GM23338 (cell line): ENCODE data around the gene ANAPC2. TPM values are rescaled to one million over a fixed set of nuclear protein-coding genes. Genes with fewer than 3 reads are reported as not detected.

Experiments used
- ATAC-seq: fragments of 200-7000 bp; cut with Tn5 transposase; 3 replicates; pipeline ENCODE4 v1.9.1; 2020
- DNase-seq: peaks from one replicate; pipeline ENCODE4 v3.0.0-alpha.2; 2015; ENCODE audit warnings: low spot score
- H2AFZ ChIP-seq: fragments of 200-600 bp; sonication (generic); 2 replicates; pipeline ENCODE4 v1.8.0; 2016; ENCODE audit warnings: antibody characterized with exemption, mild to moderate bottlenecking, moderate library complexity
- H3F3A ChIP-seq: fragments of 200-600 bp; sonication (generic); replicated peaks from 2 replicates; pipeline ENCODE4 v1.8.0; 2017; ENCODE audit warnings: antibody characterized with exemption, mixed run types, low read depth
- H3K27ac ChIP-seq: fragments of 200-600 bp; sonication (generic); 2 replicates; pipeline ENCODE4 v1.6.1; 2016; ENCODE audit warnings: low read depth
- H3K27me3 ChIP-seq: fragments of 200-600 bp; sonication (generic); 2 replicates; pipeline ENCODE4 v1.8.0; 2016; ENCODE audit warnings: mild to moderate bottlenecking, mixed run types, moderate library complexity; ENCODE audit not compliant: insufficient read depth
- H3K36me3 ChIP-seq: fragments of 200-600 bp; sonication (generic); 2 replicates; pipeline ENCODE4 v1.8.0; 2016; ENCODE audit warnings: mild to moderate bottlenecking; ENCODE audit not compliant: insufficient read depth
- H3K4me1 ChIP-seq: fragments of 200-600 bp; sonication (generic); 2 replicates; pipeline ENCODE4 v1.8.0; 2016; ENCODE audit warnings: mild to moderate bottlenecking, moderate library complexity; ENCODE audit not compliant: insufficient read depth
- H3K4me2 ChIP-seq: fragments of 200-600 bp; sonication (generic); 2 replicates; pipeline ENCODE4 v1.7.1; 2017; ENCODE audit warnings: mixed run types
- H3K4me3 ChIP-seq: fragments of 200-600 bp; sonication (generic); 2 replicates; pipeline ENCODE4 v1.6.1; 2016; ENCODE audit warnings: mixed run types
- H3K79me2 ChIP-seq: fragments of 200-600 bp; sonication (generic); replicated peaks from 2 replicates; pipeline ENCODE4 v1.8.0; 2017; ENCODE audit warnings: mild to moderate bottlenecking; ENCODE audit not compliant: insufficient read depth
- H3K9me2 ChIP-seq: fragments of 200-600 bp; sonication (generic); 2 replicates; pipeline ENCODE4 v1.8.0; 2017; ENCODE audit not compliant: insufficient read depth
- H4K20me1 ChIP-seq: fragments of 200-600 bp; sonication (generic); replicated peaks from 2 replicates; pipeline ENCODE4 v1.8.0; 2017; ENCODE audit warnings: mild to moderate bottlenecking; ENCODE audit not compliant: insufficient read depth
- H3K27ac Mint-ChIP-seq: 2 replicates; pipeline ENCODE4 v1.8.0; 2020; ENCODE audit warnings: inconsistent platforms, mild to moderate bottlenecking, moderate library complexity, mixed read lengths
- H3K27me3 Mint-ChIP-seq: 3 replicates; pipeline ENCODE4 v1.8.0; 2022; ENCODE audit warnings: low read depth, mild to moderate bottlenecking, moderate library complexity, mixed read lengths, inconsistent platforms; ENCODE audit not compliant: insufficient read depth, poor library complexity
- H3K36me3 Mint-ChIP-seq: 3 replicates; pipeline ENCODE4 v1.8.0; 2021; ENCODE audit warnings: low read depth, mild to moderate bottlenecking, inconsistent platforms, moderate library complexity, mixed read lengths
- H3K4me1 Mint-ChIP-seq: 3 replicates; pipeline ENCODE4 v1.8.0; 2020; ENCODE audit warnings: mild to moderate bottlenecking, inconsistent platforms, mixed read lengths
- H3K4me3 Mint-ChIP-seq: 3 replicates; pipeline ENCODE4 v1.8.0; 2021; ENCODE audit warnings: moderate library complexity, mild to moderate bottlenecking, inconsistent platforms, mixed read lengths
- H3K9me3 Mint-ChIP-seq: 3 replicates; pipeline ENCODE4 v1.8.0; 2020; ENCODE audit warnings: moderate library complexity, mild to moderate bottlenecking, inconsistent platforms, mixed read lengths
- CTCF ChIP-seq, 2 experiments: fragments of 200-600 bp in 1 of 2; sonication (generic) in 1 of 2; conservative IDR thresholded peaks; 2 replicates each; pipeline versions ENCODE4 v1.5.1 to v1.6.1; 2016 to 2017; ENCODE audit warnings: antibody characterized with exemption in 2 of 2, low read depth in 2 of 2, mild to moderate bottlenecking in 2 of 2, moderate library complexity in 1 of 2
- EZH2 ChIP-seq: fragments of 200-600 bp; sonication (generic); IDR thresholded peaks from one replicate; pipeline ENCODE4 v1.8.0; 2017; ENCODE audit warnings: antibody characterized with exemption, mild to moderate bottlenecking, low read depth; ENCODE audit not compliant: unreplicated experiment
- EZH2phosphoT487 ChIP-seq: fragments of 200-600 bp; sonication (generic); IDR thresholded peaks from one replicate; pipeline ENCODE4 v1.8.1; 2018; ENCODE audit warnings: antibody characterized with exemption; ENCODE audit not compliant: unreplicated experiment
- JUNB ChIP-seq: IDR thresholded peaks from one replicate; pipeline ENCODE4 v1.6.1; 2016; ENCODE audit warnings: antibody characterized with exemption; ENCODE audit not compliant: unreplicated experiment
- STAT1 ChIP-seq: IDR thresholded peaks from one replicate; pipeline ENCODE4 v1.6.1; 2016; ENCODE audit warnings: antibody characterized with exemption; ENCODE audit not compliant: unreplicated experiment
- ZNF114 ChIP-seq: fragments of 250-450 bp; sonication (Bioruptor Pico); IDR thresholded peaks from 2 replicates; pipeline ENCODE4 v1.5.0; 2020; ENCODE audit warnings: mild to moderate bottlenecking, moderate library complexity
- ZNF462 ChIP-seq: fragments of 250-450 bp; sonication (Bioruptor Pico); IDR thresholded peaks from 2 replicates; pipeline ENCODE4 v1.5.0; 2020; ENCODE audit warnings: mild to moderate bottlenecking, moderate library complexity
- polyA plus RNA-seq: library from polyadenylated mRNA; unstranded; fragments of >200 nt; fragmentation: Nextera tagmentation; extraction: Ambion mirVana; gene quantifications from 2 replicates; pipeline ENCODE4 v1.2.1, GENCODE V29; 2016
- total RNA-seq: library from RNA; depleted of rRNA; stranded (reverse); fragments of >200 nt; shearing (Covaris generic); gene quantifications from 2 replicates; pipeline ENCODE4 v1.2.3, GENCODE V29; 2014
- TF ChIP-seq, protein P1 (sequence below): IDR thresholded peaks from one replicate; pipeline ENCODE4 v1.6.1; 2018; ENCODE audit warnings: antibody characterized with exemption; ENCODE audit not compliant: unreplicated experiment
- TF ChIP-seq, protein P2 (sequence below): IDR thresholded peaks from 2 replicates; pipeline ENCODE4 v1.6.1; 2016; ENCODE audit warnings: antibody characterized with exemption

The ANAPC2 gene
- total and polyA plus RNA-seq, 2 experiments from 2014 or later = 16.4 to 42.9 TPM

- Mint-ChIP-seq H3K27me3 (no peaks in the 10 kb centered on the region), H3K36me3 (no peaks in the 10 kb centered on the region; the same call in 2 of the 3 replicates), H3K4me3 (no peak overlapping the region), H3K9me3 (no peaks in the 10 kb centered on the region), H3K4me1 (peaks cover 7% of the 10 kb centered on the region; the same call in 2 of the 3 replicates), H3K27ac (no peak overlapping the region; the same call in 1 of the 2 replicates)
- Histone ChIP-seq H3K36me3 (no peaks in the 10 kb centered on the region), H3K79me2 (no peaks in the 10 kb centered on the region), H3K9me2 (no peaks in the 10 kb centered on the region), H3K4me1 (peaks cover 3% of the 10 kb centered on the region; the same call in 1 of the 2 replicates), H3K4me3 (no peak overlapping the region), H3K27me3 (peaks cover 9% of the 10 kb centered on the region; the same call in 1 of the 2 replicates), H3K27ac (no peak overlapping the region), H3K4me2 (no peak overlapping the region), H3F3A (0 out of 2 replicates have a peak, but pooled peaks cover 4% of the 10 kb centered on the region), H2AFZ (no peak overlapping the region), H4K20me1 (no peaks in the 10 kb centered on the region; the same call in 1 of the 2 replicates)
- TF ChIP-seq EZH2 (no peak), CTCF (conservative IDR thresholded peaks at IDR 0.05; ENCODE audit: low read depth in 2 of 2) (no peak), ZNF462 (CRISPR knock-in tag) (no peak), ZNF114 (no peak), EZH2phosphoT487 (no peak), JUNB (no peak), STAT1 (no peak)
- TF ChIP-seq, protein P1, sequence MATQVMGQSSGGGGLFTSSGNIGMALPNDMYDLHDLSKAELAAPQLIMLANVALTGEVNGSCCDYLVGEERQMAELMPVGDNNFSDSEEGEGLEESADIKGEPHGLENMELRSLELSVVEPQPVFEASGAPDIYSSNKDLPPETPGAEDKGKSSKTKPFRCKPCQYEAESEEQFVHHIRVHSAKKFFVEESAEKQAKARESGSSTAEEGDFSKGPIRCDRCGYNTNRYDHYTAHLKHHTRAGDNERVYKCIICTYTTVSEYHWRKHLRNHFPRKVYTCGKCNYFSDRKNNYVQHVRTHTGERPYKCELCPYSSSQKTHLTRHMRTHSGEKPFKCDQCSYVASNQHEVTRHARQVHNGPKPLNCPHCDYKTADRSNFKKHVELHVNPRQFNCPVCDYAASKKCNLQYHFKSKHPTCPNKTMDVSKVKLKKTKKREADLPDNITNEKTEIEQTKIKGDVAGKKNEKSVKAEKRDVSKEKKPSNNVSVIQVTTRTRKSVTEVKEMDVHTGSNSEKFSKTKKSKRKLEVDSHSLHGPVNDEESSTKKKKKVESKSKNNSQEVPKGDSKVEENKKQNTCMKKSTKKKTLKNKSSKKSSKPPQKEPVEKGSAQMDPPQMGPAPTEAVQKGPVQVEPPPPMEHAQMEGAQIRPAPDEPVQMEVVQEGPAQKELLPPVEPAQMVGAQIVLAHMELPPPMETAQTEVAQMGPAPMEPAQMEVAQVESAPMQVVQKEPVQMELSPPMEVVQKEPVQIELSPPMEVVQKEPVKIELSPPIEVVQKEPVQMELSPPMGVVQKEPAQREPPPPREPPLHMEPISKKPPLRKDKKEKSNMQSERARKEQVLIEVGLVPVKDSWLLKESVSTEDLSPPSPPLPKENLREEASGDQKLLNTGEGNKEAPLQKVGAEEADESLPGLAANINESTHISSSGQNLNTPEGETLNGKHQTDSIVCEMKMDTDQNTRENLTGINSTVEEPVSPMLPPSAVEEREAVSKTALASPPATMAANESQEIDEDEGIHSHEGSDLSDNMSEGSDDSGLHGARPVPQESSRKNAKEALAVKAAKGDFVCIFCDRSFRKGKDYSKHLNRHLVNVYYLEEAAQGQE = no peak
- TF ChIP-seq, protein P2, sequence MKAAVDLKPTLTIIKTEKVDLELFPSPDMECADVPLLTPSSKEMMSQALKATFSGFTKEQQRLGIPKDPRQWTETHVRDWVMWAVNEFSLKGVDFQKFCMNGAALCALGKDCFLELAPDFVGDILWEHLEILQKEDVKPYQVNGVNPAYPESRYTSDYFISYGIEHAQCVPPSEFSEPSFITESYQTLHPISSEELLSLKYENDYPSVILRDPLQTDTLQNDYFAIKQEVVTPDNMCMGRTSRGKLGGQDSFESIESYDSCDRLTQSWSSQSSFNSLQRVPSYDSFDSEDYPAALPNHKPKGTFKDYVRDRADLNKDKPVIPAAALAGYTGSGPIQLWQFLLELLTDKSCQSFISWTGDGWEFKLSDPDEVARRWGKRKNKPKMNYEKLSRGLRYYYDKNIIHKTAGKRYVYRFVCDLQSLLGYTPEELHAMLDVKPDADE = no peak
- no peak for ATAC-seq
- DNase-seq = no peak
These were observed 30.5 kb upstream of the ANAPC2 start for GRCh38 chr9:137218754-137219271.
